HCT116 (cell line): ENCODE measurements around the gene CFAP97. TPM values are rescaled to one million over a fixed set of nuclear protein-coding genes. Genes with fewer than 3 reads are reported as not detected.

Experiments used
- ATAC-seq: fragments of 200-7000 bp; cut with Tn5 transposase; 2 replicates; pipeline ENCODE4 v1.9.1; 2020; ENCODE audit warnings: mild to moderate bottlenecking, moderate library complexity
- BruUV-seq: library from RNA; stranded (reverse); fragments of 400-500 nt; replicated peaks from 2 replicates; lab custom pipeline; 2021; lab: Mats Ljungman, UMichigan
- CTCF ChIA-PET: fragments of 300-600 bp; sonication (Branson Sonifier 250); formaldehyde crosslinking; loops from one replicate; lab custom pipeline; 2021; ENCODE audit warnings: antibody characterized with exemption; lab: Charles Lee
- POLR2A ChIA-PET: fragments of 300-600, 350-600 bp; sonication (Branson Sonifier 250); formaldehyde crosslinking; loops from one replicate; lab custom pipeline; 2021; ENCODE audit warnings: antibody characterized with exemption; lab: Charles Lee
- RAD21 ChIA-PET, 2 experiments: fragments of 300-600 bp; sonication (Branson Sonifier 250); formaldehyde crosslinking; loops; one replicate each; lab custom pipeline; 2023; ENCODE audit warnings: low total read pairs in 2 of 2; ENCODE audit not compliant: uncharacterized antibody in 2 of 2, unreplicated experiment in 2 of 2, low non-redundant PET in 1 of 2; lab: Charles Lee
- DNase-seq: peaks from one replicate; pipeline ENCODE4 v3.0.0-alpha.2; 2010; ENCODE audit warnings: low read depth, low spot score
- H2AFZ ChIP-seq: fragments of 200-600 bp; shearing (Covaris generic), sonication (generic); 2 replicates; pipeline ENCODE4 v1.6.1; 2017; ENCODE audit warnings: low read depth, mixed run types, mixed read lengths, antibody characterized with exemption, low read length; ENCODE audit not compliant: poor library complexity, severe bottlenecking
- H3K27ac ChIP-seq: 2 replicates; pipeline ENCODE4 v1.5.1; 2012; ENCODE audit warnings: low read depth, low read length
- H3K27me3 ChIP-seq: fragments of 200-600 bp; sonication (generic); 2 replicates; pipeline ENCODE4 v1.6.1; 2016; ENCODE audit warnings: mixed run types, low read length, mixed read lengths; ENCODE audit not compliant: insufficient read depth
- H3K36me3 ChIP-seq, 2 experiments: fragments of 200-500 bp in 1 of 2; fragments of 200-600 bp in 1 of 2; sonication (Bioruptor generic) in 1 of 2; sonication (generic) in 1 of 2; 2 replicates each; pipeline versions ENCODE4 v1.5.1 to v1.6.1; 2014 to 2016; ENCODE audit warnings: low read length in 2 of 2, inconsistent platforms in 1 of 2, mixed read lengths in 1 of 2, mixed run types in 1 of 2; ENCODE audit not compliant: insufficient read depth in 2 of 2, control insufficient read depth in 1 of 2
- H3K4me1 ChIP-seq, 2 experiments: fragments of 200-600 bp in 1 of 2; sonication (generic) in 1 of 2; 2 replicates each; pipeline versions ENCODE4 v1.5.1 to v1.6.1; 2012 to 2017; ENCODE audit warnings: low read length in 2 of 2, inconsistent platforms in 1 of 2, mild to moderate bottlenecking in 1 of 2, mixed read lengths in 1 of 2, mixed run types in 1 of 2, moderate library complexity in 1 of 2; ENCODE audit not compliant: insufficient read depth in 2 of 2, control insufficient read depth in 1 of 2
- H3K4me2 ChIP-seq: fragments of 200-600 bp; sonication (generic); 2 replicates; pipeline ENCODE4 v1.6.1; 2017; ENCODE audit warnings: mixed run types, low read length, mixed read lengths
- H3K4me3 ChIP-seq, 2 experiments: fragments of 200-600 bp in 1 of 2; sonication (generic) in 1 of 2; replicated peaks in 1 of 2; 2 replicates each; pipeline ENCODE4 v1.5.1; 2011 to 2016; ENCODE audit warnings: low read length in 2 of 2, control low read depth in 1 of 2, low read depth in 1 of 2, mild to moderate bottlenecking in 1 of 2, mixed read lengths in 1 of 2, mixed run types in 1 of 2
- H3K79me2 ChIP-seq: fragments of 200-600 bp; sonication (generic); 2 replicates; pipeline ENCODE4 v1.6.1; 2017; ENCODE audit warnings: mild to moderate bottlenecking, mixed run types, low read length, moderate library complexity, mixed read lengths; ENCODE audit not compliant: insufficient read depth
- H3K9ac ChIP-seq: fragments of 200-600 bp; sonication (generic); 2 replicates; pipeline ENCODE4 v1.6.1; 2016; ENCODE audit warnings: low read length, mixed read lengths
- H3K9me2 ChIP-seq: fragments of 200-600 bp; sonication (generic), shearing (Covaris generic); 2 replicates; pipeline ENCODE4 v1.6.1; 2017; ENCODE audit warnings: mixed run types, mild to moderate bottlenecking, moderate library complexity; ENCODE audit not compliant: insufficient read depth
- H3K9me3 ChIP-seq, 2 experiments: fragments of 200-500 bp in 1 of 2; fragments of 200-600 bp in 1 of 2; sonication (Bioruptor generic) in 1 of 2; sonication (generic) in 1 of 2; 2 replicates each; pipeline ENCODE4 v1.6.1; 2014 to 2017; ENCODE audit warnings: low read length in 2 of 2, mixed read lengths in 2 of 2, inconsistent platforms in 1 of 2, low read depth in 1 of 2, mild to moderate bottlenecking in 1 of 2, mixed run types in 1 of 2, moderate library complexity in 1 of 2; ENCODE audit not compliant: control insufficient read depth in 1 of 2, insufficient read depth in 1 of 2
- H4K20me1 ChIP-seq: fragments of 200-600 bp; sonication (generic), shearing (Covaris generic); 2 replicates; pipeline ENCODE4 v1.6.1; 2017; ENCODE audit warnings: mixed run types, mild to moderate bottlenecking, moderate library complexity; ENCODE audit not compliant: insufficient read depth
- CBX3 ChIP-seq: IDR thresholded peaks from 2 replicates; pipeline ENCODE4 v1.6.1; 2012; ENCODE audit warnings: low read depth
- CEBPB ChIP-seq: IDR thresholded peaks from 2 replicates; pipeline ENCODE4 v1.6.1; 2012; ENCODE audit warnings: low read depth
- FOSL1 ChIP-seq: IDR thresholded peaks from 2 replicates; pipeline ENCODE4 v1.6.1; 2012; ENCODE audit warnings: low read depth
- JUND ChIP-seq: IDR thresholded peaks from 2 replicates; pipeline ENCODE4 v1.6.1; 2012
- POLR2AphosphoS5 ChIP-seq: IDR thresholded peaks from 2 replicates; pipeline ENCODE4 v1.6.1; 2011; ENCODE audit warnings: mild to moderate bottlenecking, low read depth, low read length, moderate library complexity
- RAD21 ChIP-seq: IDR thresholded peaks from 2 replicates; pipeline ENCODE4 v1.6.1; 2012; ENCODE audit warnings: low read depth, mild to moderate bottlenecking
- REST ChIP-seq: IDR thresholded peaks from 2 replicates; pipeline ENCODE4 v1.6.1; 2012; ENCODE audit warnings: low read depth
- SRF ChIP-seq: IDR thresholded peaks from 2 replicates; pipeline ENCODE4 v1.6.1; 2012; ENCODE audit warnings: low read depth
- TCF7L2 ChIP-seq: IDR thresholded peaks from 2 replicates; pipeline ENCODE4 v1.7.0; 2011; ENCODE audit warnings: borderline replicate concordance, inconsistent platforms; ENCODE audit not compliant: insufficient read depth, insufficient read length; ENCODE audit errors: extremely low read depth
- ZFX ChIP-seq: fragments of 450-650 bp; IDR thresholded peaks from 2 replicates; pipeline ENCODE4 v1.6.1; 2017
- intact Hi-C: fragments of 100-400 bp; cut with micrococcal nuclease; formaldehyde crosslinking; loops from 2 replicates; pipeline ENCODE4 v1.10.0; 2022
- total RNA-seq: library from RNA; stranded (reverse); gene quantifications from one replicate; pipeline ENCODE4 v1.2.1, GENCODE V29; 2021; ENCODE audit not compliant: unreplicated experiment
- TF ChIP-seq, protein P1 (sequence below): IDR thresholded peaks from 2 replicates; pipeline ENCODE4 v1.6.1; 2012

CFAP97 gene
- total RNA-seq, 1 experiment from 2014 or later, result 57.7 TPM

DNA sequence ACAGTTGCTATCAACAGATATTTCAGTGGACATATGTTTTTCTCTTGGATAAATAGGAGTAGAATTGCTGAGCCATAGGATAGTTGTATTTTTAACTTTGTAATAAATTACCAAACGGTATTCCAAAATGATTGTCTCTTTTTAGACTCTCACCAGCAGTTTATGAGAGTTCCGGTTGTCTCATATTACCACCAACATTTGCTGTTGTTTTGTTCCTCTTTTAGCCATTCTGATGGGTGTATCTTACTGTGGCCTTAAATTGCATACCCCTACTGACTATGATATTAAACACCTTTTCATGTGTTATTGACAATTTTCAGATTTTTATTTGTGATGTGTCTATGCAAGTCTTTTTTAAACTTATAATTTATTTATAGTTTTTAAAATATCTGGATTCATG is 45.3 kb upstream of the CFAP97 start:
- Histone ChIP-seq H3K9ac (no peak overlapping the region), H3K9me2 (no peaks in the 10 kb centered on the region), H4K20me1 (no peaks in the 10 kb centered on the region), H3K4me3 (no peak overlapping the region), H3K27me3 (no peaks in the 10 kb centered on the region), H3K4me1 (no peaks in the 10 kb centered on the region), H3K79me2 (peaks cover 6% of the 10 kb centered on the region), H3K36me3 (no peaks in the 10 kb centered on the region), H2AFZ (no peak overlapping the region), H3K9me3 (no peaks in the 10 kb centered on the region), H3K4me2 (no peak overlapping the region), H3K27ac (no peak overlapping the region)
- no peak for DNase-seq
- intact Hi-C loops, result no loop called here
- no TSS peak for BruUV-seq
- no peak for ATAC-seq
- RAD21 ChIA-PET, result no interaction called here
- TF ChIP-seq, protein P1, sequence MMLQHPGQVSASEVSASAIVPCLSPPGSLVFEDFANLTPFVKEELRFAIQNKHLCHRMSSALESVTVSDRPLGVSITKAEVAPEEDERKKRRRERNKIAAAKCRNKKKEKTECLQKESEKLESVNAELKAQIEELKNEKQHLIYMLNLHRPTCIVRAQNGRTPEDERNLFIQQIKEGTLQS, result no peak
- TF ChIP-seq FOSL1, result no peak
- no peak for TF ChIP-seq RAD21
- TF ChIP-seq REST, result no peak
- no peak for TF ChIP-seq CEBPB
- TF ChIP-seq POLR2AphosphoS5, result no peak
- TF ChIP-seq CBX3, result no peak
- no peak for TF ChIP-seq ZFX
- TF ChIP-seq JUND, result no peak
- TF ChIP-seq SRF, result no peak
- TF ChIP-seq TCF7L2, result no peak
- CTCF ChIA-PET, result no interaction called here
- POLR2A ChIA-PET, result no interaction called here
